ENCODE results near the gene SLITRK6. TPM values are rescaled to one million over a fixed set of nuclear protein-coding genes. Genes with fewer than 3 reads are reported as not detected.
"Not testable (repeated sequence)": the region's sequence is repeated elsewhere in the genome, so short reads cannot be mapped to it uniquely, and the experiment has no call there.

The SLITRK6 gene
- polyA plus RNA-seq, 3 donors = 4.7 to 10.2 (median 7.9) TPM

GRCh38 chr13:85768946-85769345 lies 30.3 kb downstream of the SLITRK6 start:
- no peak for DNase-seq (ENCODE audit: extremely low read depth in 1 of 11, low read depth in 9 of 11, low spot score in 4 of 11)

- no peak for DNase-seq (ENCODE audit: extremely low read depth in 1 of 11, low read depth in 9 of 11, low spot score in 4 of 11)
These were observed 44.1 kb downstream of the SLITRK6 start for GRCh38 chr13:85755123-85755522.

- DNase-seq (ENCODE audit: extremely low read depth in 1 of 11, low read depth in 9 of 11, low spot score in 4 of 11) = not testable (repeated sequence)
These were observed 55.9 kb downstream of the SLITRK6 start for GRCh38 chr13:85743201-85743770.
